Lower lobe of right lung (tissue), 2 donors: Measurements from ENCODE around the gene NOP58. TPM values are rescaled to one million over a fixed set of nuclear protein-coding genes. Genes with fewer than 3 reads are reported as not detected.
A peak's percentile ranks its signal among the peaks of the same experiment; 100 is the strongest.

Source experiments
- ATAC-seq, 2 donors: fragments of 200-7000 bp; cut with Tn5 transposase; one replicate each; pipeline ENCODE4 v1.9.1; 2020 to 2022; ENCODE audit warnings: mild to moderate bottlenecking in 2 of 2, moderate library complexity in 2 of 2
- DNase-seq: peaks from one replicate; pipeline ENCODE4 v3.0.0-alpha.2; 2020
- H3K27ac ChIP-seq: fragments of 200-600 bp; one replicate; pipeline ENCODE4 v1.8.0; 2022
- H3K27me3 ChIP-seq: fragments of 200-600 bp; one replicate; pipeline ENCODE4 v1.8.0; 2022; ENCODE audit warnings: low read depth
- H3K36me3 ChIP-seq: fragments of 200-600 bp; one replicate; pipeline ENCODE4 v1.8.0; 2022; ENCODE audit warnings: mild to moderate bottlenecking
- H3K4me1 ChIP-seq: fragments of 200-600 bp; one replicate; pipeline ENCODE4 v1.8.0; 2022
- H3K4me3 ChIP-seq: fragments of 200-600 bp; one replicate; pipeline ENCODE4 v1.8.0; 2022; ENCODE audit warnings: mild to moderate bottlenecking
- H3K9me3 ChIP-seq: fragments of 200-600 bp; one replicate; pipeline ENCODE4 v1.8.0; 2022
- CTCF ChIP-seq: fragments of 200-600 bp; IDR thresholded peaks from one replicate; pipeline ENCODE4 v1.8.0; 2022; ENCODE audit warnings: antibody characterized with exemption, mild to moderate bottlenecking
- intact Hi-C: fragments of 100-400 bp; cut with DNase I; formaldehyde crosslinking; loops from one replicate; pipeline ENCODE4 v1.11.0; 2022
- total RNA-seq: library from RNA; stranded (reverse); fragmentation: NEBNext Ultra II Directional; extraction: Animal tissue kit (Norgen Biotek cat#: 25700); gene quantifications from one replicate; pipeline ENCODE4 v1.2.1, GENCODE V29; 2021
- donor health status: DM: no; HTN: yes; CAD: no; lungs with severe emphysema.

NOP58 gene
- total RNA-seq, 1 donor from 2014 or later = 37.8 TPM

GRCh38 chr2:202289394-202290204, 24.0 kb downstream of the NOP58 start:
- no peak for TF ChIP-seq CTCF
- Histone ChIP-seq H3K4me1 (no peaks in the 10 kb centered on the region), H3K36me3 (peaks cover 99% of the 10 kb centered on the region), H3K4me3 (no peak overlapping the region), H3K27ac (no peak overlapping the region), H3K9me3 (no peaks in the 10 kb centered on the region), H3K27me3 (no peaks in the 10 kb centered on the region)
- ATAC-seq (peak; percentile 81 to 92), DNase-seq (no peak)
- intact Hi-C loops = no loop called here

- no peak overlapping the region for H3K27ac ChIP-seq
Measured at GRCh38 chr2:202290316-202290715, 24.8 kb downstream of the NOP58 start.

GRCh38 chr2:202290970-202291369, 25.4 kb downstream of the NOP58 start:
- Histone ChIP-seq H3K9me3 (no peaks in the 10 kb centered on the region), H3K4me3 (no peak overlapping the region), H3K27me3 (no peaks in the 10 kb centered on the region), H3K4me1 (no peaks in the 10 kb centered on the region), H3K36me3 (peaks cover 99% of the 10 kb centered on the region), H3K27ac (no peak overlapping the region)
- no peak for TF ChIP-seq CTCF
- intact Hi-C loops = no loop called here
- DNase-seq (no peak), ATAC-seq (no peak)

More at GRCh38 chr2:202290316-202290715, 24.8 kb downstream of the NOP58 start:
- intact Hi-C loops = no loop called here
- DNase-seq (no peak), ATAC-seq (no peak)
- no peaks in the 10 kb centered on the region for H3K27me3 ChIP-seq
- no peaks in the 10 kb centered on the region for H3K4me1 ChIP-seq
- TF ChIP-seq CTCF = no peak
- peaks cover 99% of the 10 kb centered on the region for H3K36me3 ChIP-seq
- H3K4me3 ChIP-seq = no peak overlapping the region
- H3K9me3 ChIP-seq = no peaks in the 10 kb centered on the region

GRCh38 chr2:202299712-202300111, 34.1 kb downstream of the NOP58 start:
- ATAC-seq (no peak), DNase-seq (no peak)
- Histone ChIP-seq H3K4me1 (no peaks in the 10 kb centered on the region), H3K36me3 (peaks cover 100% of the 10 kb centered on the region), H3K9me3 (no peaks in the 10 kb centered on the region), H3K4me3 (no peak overlapping the region), H3K27ac (no peak overlapping the region), H3K27me3 (no peaks in the 10 kb centered on the region)
- intact Hi-C loops = no loop called here
- no peak for TF ChIP-seq CTCF

GRCh38 chr2:202306034-202306433, 40.5 kb downstream of the NOP58 start:
- Histone ChIP-seq H3K4me3 (no peak overlapping the region), H3K36me3 (peaks cover 67% of the 10 kb centered on the region), H3K9me3 (no peaks in the 10 kb centered on the region), H3K4me1 (no peaks in the 10 kb centered on the region), H3K27me3 (no peaks in the 10 kb centered on the region), H3K27ac (no peak overlapping the region)
- DNase-seq (no peak), ATAC-seq (no peak)
- intact Hi-C loops = no loop called here
- no peak for TF ChIP-seq CTCF
